Erythroblast (primary cell): ENCODE data around the gene CBX5.
"Not testable (repeated sequence)": the region's sequence is repeated elsewhere in the genome, so short reads cannot be mapped to it uniquely, and the experiment has no call there.

ENCODE experiments used
- GATA1 ChIP-seq: IDR thresholded peaks from 2 replicates; pipeline ENCODE4 v1.6.1; 2011; ENCODE audit warnings: low read depth, mild to moderate bottlenecking, control low read depth, low read length, moderate library complexity
- POLR2A ChIP-seq: IDR thresholded peaks from 2 replicates; pipeline ENCODE4 v1.6.1; 2011; ENCODE audit warnings: mild to moderate bottlenecking, low read length

DNA sequence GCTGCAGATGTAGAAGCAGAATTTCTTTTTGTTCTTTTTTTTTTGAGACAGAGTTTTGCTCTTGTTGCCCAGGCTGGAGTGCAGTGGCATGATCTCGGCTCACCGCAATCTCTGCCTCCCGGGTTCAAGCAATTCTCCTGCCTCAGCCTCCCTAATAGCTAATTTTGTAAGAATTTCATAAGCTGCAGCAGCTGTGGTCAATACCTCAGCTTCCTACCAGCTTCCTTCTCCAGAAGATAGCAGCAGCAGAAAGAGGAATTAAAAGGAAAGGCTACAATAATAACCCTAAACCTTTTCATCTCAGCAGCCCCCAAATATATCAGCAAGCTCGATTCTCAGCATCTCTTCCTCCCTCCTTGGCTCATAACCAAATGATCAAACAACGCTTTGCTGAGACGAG is 52.0 kb downstream of the CBX5 start:
- TF ChIP-seq POLR2A, GATA1: not testable (repeated sequence)
